Activated gamma-delta T cell (primary cell): Measurements from ENCODE around the gene CFAP221.

Experiments
- DNase-seq: peaks from one replicate; lab custom pipeline; 2025; lab: John Stamatoyannopoulos, UW

The CFAP221 gene

GRCh38 chr2:119698246-119698645 is 154.0 kb downstream of the CFAP221 start:
- DNase-seq: no peak

GRCh38 chr2:119699016-119699606 is 154.9 kb downstream of the CFAP221 start:
- no peak for DNase-seq

- no peak for DNase-seq
Measured at GRCh38 chr2:119700866-119701265, 156.6 kb downstream of the CFAP221 start.

GRCh38 chr2:119701352-119701751 is 157.1 kb downstream of the CFAP221 start:
- DNase-seq: no peak

GRCh38 chr2:119702203-119702917 is 158.1 kb downstream of the CFAP221 start:
- DNase-seq: no peak

- DNase-seq: peak; percentile 17
Measured at GRCh38 chr2:119702918-119703401, 158.7 kb downstream of the CFAP221 start.

GRCh38 chr2:119703526-119703925 is 159.3 kb downstream of the CFAP221 start:
- DNase-seq: no peak

- DNase-seq: no peak
Measured at GRCh38 chr2:119704670-119705120, 160.4 kb downstream of the CFAP221 start.

GRCh38 chr2:119706221-119706620 is 162.0 kb downstream of the CFAP221 start:
- no peak for DNase-seq
